Dedifferentiated amniotic fluid mesenchymal stem cell (primary cell): ENCODE results near the gene CLEC4F.
"Not testable (repeated sequence)": the region's sequence is repeated elsewhere in the genome, so short reads cannot be mapped to it uniquely, and the experiment has no call there.

Experiments used
- DNase-seq: peaks from one replicate; pipeline ENCODE4 v3.0.0-alpha.2; 2016; ENCODE audit errors: extremely low spot score

CLEC4F gene

GRCh38 chr2:70827388-70827787 lies 7.0 kb upstream of the CLEC4F start:
- DNase-seq, result no peak

GRCh38 chr2:70826696-70827350 lies 6.4 kb upstream of the CLEC4F start:
- DNase-seq, result no peak

GRCh38 chr2:70823249-70823648 lies 2.9 kb upstream of the CLEC4F start:
- no peak for DNase-seq

- no peak for DNase-seq
Measured at GRCh38 chr2:70822843-70823242, 2.4 kb upstream of the CLEC4F start.

- no peak for DNase-seq
Measured at GRCh38 chr2:70817284-70817954, 3.0 kb downstream of the CLEC4F start.

- DNase-seq, result no peak
Measured at GRCh38 chr2:70816726-70817125, 3.7 kb downstream of the CLEC4F start.

- no peak for DNase-seq
Measured at GRCh38 chr2:70808983-70809958, 11.1 kb downstream of the CLEC4F start.

- DNase-seq, result no peak
Measured at GRCh38 chr2:70807828-70808118, 12.6 kb downstream of the CLEC4F start.

GRCh38 chr2:70807102-70807827 lies 13.1 kb downstream of the CLEC4F start:
- DNase-seq, result no peak

- DNase-seq, result no peak
Measured at GRCh38 chr2:70806620-70807019, 13.8 kb downstream of the CLEC4F start.

GRCh38 chr2:70806013-70806412 lies 14.4 kb downstream of the CLEC4F start:
- no peak for DNase-seq

- no peak for DNase-seq
Measured at GRCh38 chr2:70801607-70802263, 18.7 kb downstream of the CLEC4F start.

GRCh38 chr2:70799706-70800105 lies 20.7 kb downstream of the CLEC4F start:
- DNase-seq, result no peak

- not testable (repeated sequence) for DNase-seq
Measured at GRCh38 chr2:70797996-70798395, 22.4 kb downstream of the CLEC4F start.

- DNase-seq, result no peak
Measured at GRCh38 chr2:70797506-70797905, 22.9 kb downstream of the CLEC4F start.

- DNase-seq, result no peak
Measured at GRCh38 chr2:70796262-70796661, 24.1 kb downstream of the CLEC4F start.

GRCh38 chr2:70795164-70795995 lies 25.0 kb downstream of the CLEC4F start:
- DNase-seq, result no peak

GRCh38 chr2:70793450-70793849 lies 26.9 kb downstream of the CLEC4F start:
- no peak for DNase-seq

- DNase-seq, result no peak
Measured at GRCh38 chr2:70790136-70790828, 30.1 kb downstream of the CLEC4F start, which contains the start of gene FIGLA. TSS of gene FIGLA (minus strand) at chr2:70790643. CDS start at chr2:70790638, 5 bp downstream.
